Measurements from ENCODE around the gene EIF5B. TPM values are rescaled to one million over a fixed set of nuclear protein-coding genes. Genes with fewer than 3 reads are reported as not detected.
"Not testable (repeated sequence)": the region's sequence is repeated elsewhere in the genome, so short reads cannot be mapped to it uniquely, and the experiment has no call there.

The EIF5B gene
- total RNA-seq, 1 experiment from 2014 or later: 79.5 TPM

DNA sequence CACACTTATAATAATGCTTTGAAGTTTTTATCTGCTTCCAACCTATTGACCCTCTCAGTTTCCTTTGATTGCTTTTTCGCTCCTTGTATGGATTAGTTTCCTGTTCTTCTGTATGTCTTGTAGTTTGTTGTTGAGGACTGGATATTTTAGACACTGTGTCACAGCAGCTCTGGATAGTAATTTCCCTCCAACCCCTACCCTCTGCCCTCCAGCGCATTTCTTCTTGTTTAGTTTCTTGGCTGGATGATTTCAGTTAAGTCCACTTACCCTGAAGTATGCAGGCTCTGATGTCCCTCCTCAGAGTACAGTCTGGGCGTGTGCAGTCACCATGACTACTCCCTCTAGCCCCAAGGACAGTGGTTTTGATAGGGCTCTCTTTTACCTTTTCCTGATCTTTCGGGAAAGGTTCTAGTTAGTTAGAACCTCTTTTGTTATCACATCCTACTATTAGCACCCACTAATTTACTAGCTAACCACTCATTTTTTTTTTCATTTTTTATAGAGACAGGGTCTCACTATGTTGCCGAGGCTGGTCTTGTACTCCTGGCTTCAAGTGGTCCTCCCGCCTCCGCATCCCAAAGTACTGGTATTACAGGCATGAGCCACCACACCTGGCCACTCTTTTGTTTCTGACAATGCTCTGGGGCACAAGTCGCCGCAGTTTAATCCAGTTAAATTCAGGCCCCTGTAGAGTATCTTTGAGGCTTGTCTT lies 19.9 kb upstream of the EIF5B start:
- H3K9me3 Mint-ChIP-seq (ENCODE audit: unreplicated experiment): no peaks in the 10 kb centered on the region
- no peak for DNase-seq
- peaks cover 3% of the 10 kb centered on the region; the same call in 1 of the 2 replicates for H3K36me3 ChIP-seq (ENCODE audit: control insufficient read depth, insufficient read depth, low read length)
- ChIA-PET CTCF (no interaction called here), POLR2A (no interaction called here)
- H3K27ac Mint-ChIP-seq (ENCODE audit: unreplicated experiment): no peak overlapping the region
- H3K27me3 ChIP-seq (replicated peaks; ENCODE audit: control insufficient read depth, insufficient read depth, low read length): no peaks in the 10 kb centered on the region
- H3K27me3 Mint-ChIP-seq (ENCODE audit: insufficient read depth, unreplicated experiment): no peaks in the 10 kb centered on the region
- H3K4me3 ChIP-seq (ENCODE audit: low read depth, low read length): no peak overlapping the region
- no peaks in the 10 kb centered on the region for H3K4me1 Mint-ChIP-seq (ENCODE audit: low read depth, unreplicated experiment)
- H3K4me1 ChIP-seq: no peaks in the 10 kb centered on the region
- H3K36me3 Mint-ChIP-seq (ENCODE audit: insufficient read depth, unreplicated experiment): peaks cover 57% of the 10 kb centered on the region
- intact Hi-C loops (cut with micrococcal nuclease; ENCODE audit: unreplicated experiment): no loop called here
- H3K9me3 ChIP-seq: no peaks in the 10 kb centered on the region
- TF ChIP-seq, protein P1, sequence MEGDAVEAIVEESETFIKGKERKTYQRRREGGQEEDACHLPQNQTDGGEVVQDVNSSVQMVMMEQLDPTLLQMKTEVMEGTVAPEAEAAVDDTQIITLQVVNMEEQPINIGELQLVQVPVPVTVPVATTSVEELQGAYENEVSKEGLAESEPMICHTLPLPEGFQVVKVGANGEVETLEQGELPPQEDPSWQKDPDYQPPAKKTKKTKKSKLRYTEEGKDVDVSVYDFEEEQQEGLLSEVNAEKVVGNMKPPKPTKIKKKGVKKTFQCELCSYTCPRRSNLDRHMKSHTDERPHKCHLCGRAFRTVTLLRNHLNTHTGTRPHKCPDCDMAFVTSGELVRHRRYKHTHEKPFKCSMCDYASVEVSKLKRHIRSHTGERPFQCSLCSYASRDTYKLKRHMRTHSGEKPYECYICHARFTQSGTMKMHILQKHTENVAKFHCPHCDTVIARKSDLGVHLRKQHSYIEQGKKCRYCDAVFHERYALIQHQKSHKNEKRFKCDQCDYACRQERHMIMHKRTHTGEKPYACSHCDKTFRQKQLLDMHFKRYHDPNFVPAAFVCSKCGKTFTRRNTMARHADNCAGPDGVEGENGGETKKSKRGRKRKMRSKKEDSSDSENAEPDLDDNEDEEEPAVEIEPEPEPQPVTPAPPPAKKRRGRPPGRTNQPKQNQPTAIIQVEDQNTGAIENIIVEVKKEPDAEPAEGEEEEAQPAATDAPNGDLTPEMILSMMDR (IDR thresholded peaks at IDR 0.05; ENCODE audit: insufficient read depth in 1 of 2, low read depth in 1 of 2, low read length in 1 of 2, severe bottlenecking in 1 of 2, unreplicated experiment in 1 of 2): no peak
- no TSS peak for BruUV-seq (replicated peaks)
- H3K4me3 Mint-ChIP-seq (ENCODE audit: unreplicated experiment): peak overlapping the region; percentile 5

GRCh38 chr2:99317873-99318200 lies 19.4 kb upstream of the EIF5B start:
- CTCF ChIA-PET; BruUV-seq (replicated peaks); H3K27me3 ChIP-seq (replicated peaks; ENCODE audit: control insufficient read depth, insufficient read depth, low read length); POLR2A ChIA-PET; H3K4me1 ChIP-seq; H3K4me3 Mint-ChIP-seq (ENCODE audit: unreplicated experiment); intact Hi-C loops (cut with micrococcal nuclease; ENCODE audit: unreplicated experiment); H3K27ac Mint-ChIP-seq (ENCODE audit: unreplicated experiment); H3K36me3 ChIP-seq (ENCODE audit: control insufficient read depth, insufficient read depth, low read length); H3K9me3 ChIP-seq; DNase-seq; H3K27me3 Mint-ChIP-seq (ENCODE audit: insufficient read depth, unreplicated experiment); H3K4me1 Mint-ChIP-seq (ENCODE audit: low read depth, unreplicated experiment); H3K4me3 ChIP-seq (ENCODE audit: low read depth, low read length); H3K9me3 Mint-ChIP-seq (ENCODE audit: unreplicated experiment): not testable (repeated sequence)
- H3K36me3 Mint-ChIP-seq (ENCODE audit: insufficient read depth, unreplicated experiment): peaks cover 59% of the 10 kb centered on the region

GRCh38 chr2:99325384-99325783 lies 11.8 kb upstream of the EIF5B start:
- TF ChIP-seq, protein P1 (IDR thresholded peaks at IDR 0.05; ENCODE audit: insufficient read depth in 1 of 2, low read depth in 1 of 2, low read length in 1 of 2, severe bottlenecking in 1 of 2, unreplicated experiment in 1 of 2): no peak
- peaks cover 93% of the 10 kb centered on the region for H3K36me3 Mint-ChIP-seq (ENCODE audit: insufficient read depth, unreplicated experiment)
- BruUV-seq (replicated peaks): no TSS peak
- H3K4me3 Mint-ChIP-seq (ENCODE audit: unreplicated experiment): no peak overlapping the region
- no peaks in the 10 kb centered on the region for H3K4me1 Mint-ChIP-seq (ENCODE audit: low read depth, unreplicated experiment)
- Histone ChIP-seq H3K27me3 (replicated peaks; ENCODE audit: control insufficient read depth, insufficient read depth, low read length) (no peaks in the 10 kb centered on the region), H3K9me3 (no peaks in the 10 kb centered on the region), H3K4me1 (no peaks in the 10 kb centered on the region), H3K36me3 (ENCODE audit: control insufficient read depth, insufficient read depth, low read length) (peaks cover 1% of the 10 kb centered on the region; the same call in 1 of the 2 replicates), H3K4me3 (ENCODE audit: low read depth, low read length) (no peak overlapping the region)
- ChIA-PET POLR2A (no interaction called here), CTCF (no interaction called here)
- no peaks in the 10 kb centered on the region for H3K9me3 Mint-ChIP-seq (ENCODE audit: unreplicated experiment)
- no peak overlapping the region for H3K27ac Mint-ChIP-seq (ENCODE audit: unreplicated experiment)
- intact Hi-C loops (cut with micrococcal nuclease; ENCODE audit: unreplicated experiment): no loop called here
- H3K27me3 Mint-ChIP-seq (ENCODE audit: insufficient read depth, unreplicated experiment): no peaks in the 10 kb centered on the region
- no peak for DNase-seq

Measured in Caco-2 (cell line).